Right lobe of liver (tissue), 4 donors: Measurements from ENCODE around the gene S1PR3.

Source experiments
- CTCF ChIP-seq, 4 donors: fragments of 200-600 bp in 3 of 4; fragments of 450-650 bp in 1 of 4; IDR thresholded peaks; one replicate each; pipeline versions ENCODE4 v1.5.1 to v1.8.0; 2016 to 2022; ENCODE audit warnings: antibody characterized with exemption in 4 of 4, mild to moderate bottlenecking in 2 of 4
- POLR2A ChIP-seq: fragments of 450-650 bp; IDR thresholded peaks from one replicate; pipeline ENCODE4 v1.6.1; 2017; ENCODE audit warnings: antibody characterized with exemption, mild to moderate bottlenecking
- donor health status: DM: no; HTN: no; CAD: no.
- donor health status: DM: no; HTN: no; CAD: no.
- donor health status: DM: no; HTN: yes; CAD: no.

DNA sequence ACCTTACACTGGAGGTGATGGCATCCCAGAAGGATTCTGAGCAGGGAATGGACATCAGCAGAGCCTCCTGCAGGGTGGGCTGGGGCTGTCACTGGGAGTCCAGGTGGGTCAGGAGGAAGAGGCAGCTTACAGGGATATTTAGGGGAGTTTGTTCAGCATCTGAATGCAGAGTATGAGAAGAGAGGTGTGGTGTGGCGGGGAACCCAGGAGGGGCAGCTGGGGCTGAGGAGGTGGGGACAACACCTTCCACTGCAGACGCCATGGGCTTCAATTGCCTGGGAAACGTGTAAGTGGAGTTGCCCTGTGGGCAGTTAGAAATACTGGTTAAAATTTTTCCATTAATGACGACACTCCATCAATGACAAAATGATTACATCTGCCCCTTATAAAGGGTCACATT, 33.5 kb downstream of the S1PR3 start:
- TF ChIP-seq CTCF (IDR thresholded peaks at IDR 0.05) (no peak), POLR2A (no peak)
